Right lobe of liver (tissue), 6 donors: ENCODE results near the gene ESPNL. TPM values are rescaled to one million over a fixed set of nuclear protein-coding genes. Genes with fewer than 3 reads are reported as not detected.

Experiments used
- ATAC-seq, 4 donors: fragments of 200-7000 bp; cut with Tn5 transposase; one replicate each; pipeline ENCODE4 v1.9.1; 2020; ENCODE audit warnings: mild to moderate bottlenecking in 4 of 4, moderate library complexity in 4 of 4
- DNase-seq, 3 donors: peaks; one replicate each; pipeline ENCODE4 v3.0.0-alpha.2; 2020
- H3K27ac ChIP-seq, 3 donors: fragments of 200-600 bp; one replicate each; pipeline ENCODE4 v1.8.0; 2022
- H3K27me3 ChIP-seq, 2 donors: fragments of 200-600 bp; one replicate each; pipeline ENCODE4 v1.8.0; 2022
- H3K36me3 ChIP-seq, 4 donors: fragments of 200-600 bp; sonication (generic) in 1 of 4; one replicate each; pipeline versions ENCODE4 v1.5.1 to v1.8.0; 2017 to 2022; ENCODE audit warnings: control low read depth in 1 of 4
- H3K4me1 ChIP-seq, 4 donors: fragments of 200-600 bp; sonication (generic) in 1 of 4; one replicate each; pipeline versions ENCODE4 v1.5.1 to v1.8.0; 2017 to 2022; ENCODE audit warnings: control low read depth in 1 of 4
- H3K4me3 ChIP-seq, 3 donors: fragments of 200-600 bp; one replicate each; pipeline ENCODE4 v1.8.0; 2022
- H3K9me3 ChIP-seq, 4 donors: fragments of 200-600 bp; sonication (generic) in 1 of 4; one replicate each; pipeline versions ENCODE4 v1.5.1 to v1.8.0; 2017 to 2022; ENCODE audit warnings: control low read depth in 1 of 4
- CTCF ChIP-seq, 4 donors: fragments of 200-600 bp in 3 of 4; fragments of 450-650 bp in 1 of 4; IDR thresholded peaks; one replicate each; pipeline versions ENCODE4 v1.5.1 to v1.8.0; 2016 to 2022; ENCODE audit warnings: antibody characterized with exemption in 4 of 4, mild to moderate bottlenecking in 2 of 4
- POLR2A ChIP-seq: fragments of 450-650 bp; IDR thresholded peaks from one replicate; pipeline ENCODE4 v1.6.1; 2017; ENCODE audit warnings: antibody characterized with exemption, mild to moderate bottlenecking
- WGBS: methylation state at CpG from one replicate; pipeline ENCODE4 v1.1.6; 2018; ENCODE audit warnings: low coverage, low lambda C conversion rate; ENCODE audit not compliant: insufficient coverage; ENCODE audit errors: missing lambda C conversion rate; 5-methylcytosine and 5-hydroxymethylcytosine counted together
- intact Hi-C, 2 donors: fragments of 100-400 bp; cut with DNase I; formaldehyde crosslinking; loops; one replicate each; pipeline versions ENCODE4 v1.11.2 to v1.14.1; 2022
- total RNA-seq, 6 experiments: library from RNA; depleted of rRNA in 2 of 6; stranded (reverse); fragments of >200 nt in 2 of 6; fragmentation: NEBNext Ultra II Directional in 3 of 6; extraction: Animal tissue kit (Norgen Biotek cat#: 25700) in 3 of 6; gene quantifications; one replicate each; pipeline versions ENCODE4 v1.1.0 to v1.2.4, GENCODE V29; 2016 to 2023
- donor health status: DM: no; HTN: yes; CAD: no.
- donor health status: DM: no; HTN: no; CAD: no.
- donor health status: DM: no; HTN: no; CAD: no.
- donor health status: DM: no; HTN: yes; CAD: no.
- donor health status: DM: no; HTN: yes; CAD: no.

The ESPNL gene
- total RNA-seq, 6 experiments from 2014 or later = 0.11 to 1.1 (median 0.50) TPM

GRCh38 chr2:238087211-238087610, 12.9 kb upstream of the ESPNL start:
- Histone ChIP-seq H3K36me3 (peaks cover 0 to 32% (median 13%) of the 10 kb centered on the region in 4 donors), H3K4me1 (no peaks in the 10 kb centered on the region), H3K9me3 (no peaks in the 10 kb centered on the region), H3K27ac (no peak overlapping the region), H3K4me3 (no peak overlapping the region), H3K27me3 (no peaks in the 10 kb centered on the region)
- 47% methylated on average over 2 of the region's 2 CpGs for WGBS
- intact Hi-C loops = no loop called here
- ATAC-seq = peak in 1 of 4 donors; percentile 22
- TF ChIP-seq POLR2A = no peak
- TF ChIP-seq CTCF (IDR thresholded peaks at IDR 0.05) = no peak
- no peak for DNase-seq

- H3K9me3 ChIP-seq = no peaks in the 10 kb centered on the region
- WGBS = 60% methylated on average over 1 of the region's 4 CpGs
- TF ChIP-seq CTCF (IDR thresholded peaks at IDR 0.05) = no peak
- no peak for TF ChIP-seq POLR2A
- DNase-seq = peak in 1 of 3 donors; percentile 18
- no peak overlapping the region for H3K4me3 ChIP-seq
- intact Hi-C loops = no loop called here
- peaks cover 0 to 5% (median 2%) of the 10 kb centered on the region in 4 donors for H3K36me3 ChIP-seq
- H3K27ac ChIP-seq = no peak overlapping the region
- no peaks in the 10 kb centered on the region for H3K27me3 ChIP-seq
- H3K4me1 ChIP-seq = no peaks in the 10 kb centered on the region
- no peak for ATAC-seq
Observed at GRCh38 chr2:238090887-238091286, 9.3 kb upstream of the ESPNL start.

- DNase-seq = peak in 1 of 3 donors; percentile 42
- intact Hi-C loops = no loop called here
- WGBS = 95% methylated on average over 10 of the region's 16 CpGs
- H3K9me3 ChIP-seq = no peaks in the 10 kb centered on the region
- H3K27ac ChIP-seq = no peak overlapping the region
- no peak for TF ChIP-seq POLR2A
- TF ChIP-seq CTCF (IDR thresholded peaks at IDR 0.05) = no peak
- H3K4me1 ChIP-seq = no peaks in the 10 kb centered on the region
- no peak overlapping the region for H3K4me3 ChIP-seq
- no peak for ATAC-seq
- no peaks in the 10 kb centered on the region for H3K36me3 ChIP-seq
- no peaks in the 10 kb centered on the region for H3K27me3 ChIP-seq
Observed at GRCh38 chr2:238091436-238092060, 8.6 kb upstream of the ESPNL start.

- WGBS = 93% methylated on average over 4 of the region's 12 CpGs
Observed at GRCh38 chr2:238092486-238093035, 7.6 kb upstream of the ESPNL start.

More at GRCh38 chr2:238092486-238093035, 7.6 kb upstream of the ESPNL start:
- no peak overlapping the region for H3K27ac ChIP-seq
- ATAC-seq = no peak
- H3K4me3 ChIP-seq = no peak overlapping the region
- no peaks in the 10 kb centered on the region for H3K36me3 ChIP-seq
- intact Hi-C loops = no loop called here
- peak in 1 of 3 donors; percentile 39 for DNase-seq
- no peaks in the 10 kb centered on the region for H3K27me3 ChIP-seq
- H3K9me3 ChIP-seq = no peaks in the 10 kb centered on the region
- TF ChIP-seq POLR2A = no peak
- no peak for TF ChIP-seq CTCF (IDR thresholded peaks at IDR 0.05)
- no peaks in the 10 kb centered on the region for H3K4me1 ChIP-seq
